Measurements from ENCODE around the gene CTNNA2. TPM values are rescaled to one million over a fixed set of nuclear protein-coding genes. Genes with fewer than 3 reads are reported as not detected.

Gene CTNNA2
- total and polyA plus RNA-seq, 9 of the 15 experiments (the other 6 are each of a cell fraction or from before 2014, with no cell fraction given): 0.03 to 0.40 (median 0.15) TPM

DNA sequence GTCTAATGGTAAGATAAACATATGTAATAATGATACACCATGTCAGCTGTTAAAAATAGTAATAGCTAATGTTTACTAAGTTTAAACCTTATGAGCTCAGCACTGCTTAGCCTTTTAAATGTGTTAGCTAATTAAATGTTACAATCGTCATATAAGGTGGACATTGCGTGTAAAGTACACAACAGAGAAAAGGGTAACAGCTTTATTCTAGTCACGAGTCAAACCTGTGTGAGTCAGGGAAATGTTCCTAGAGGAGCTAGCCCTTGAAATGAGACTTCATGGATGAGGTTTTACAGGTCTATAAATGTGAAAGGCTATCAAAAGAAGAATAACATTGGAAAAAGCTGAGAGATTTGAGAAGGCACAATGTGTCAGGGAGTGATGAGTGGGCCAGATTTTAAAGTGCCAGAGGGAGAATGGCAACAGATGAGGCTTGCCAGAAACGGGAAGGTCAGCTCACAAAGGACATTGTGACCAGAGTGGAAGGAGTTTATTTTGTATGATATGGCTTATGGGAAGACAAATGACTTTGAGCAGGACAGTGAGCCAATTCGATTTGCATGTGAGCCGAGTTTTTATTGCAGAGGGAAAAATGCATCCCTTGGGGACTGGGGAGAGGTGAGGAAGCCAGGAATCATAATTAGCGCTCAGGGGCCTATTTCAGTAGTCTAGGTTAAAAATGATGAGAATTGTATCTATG lies 276.3 kb downstream of the CTNNA2 start:
- Histone ChIP-seq H3K79me2 (ENCODE audit: control insufficient read depth, insufficient read depth, low read length) (no peaks in the 10 kb centered on the region), H3K9me1 (ENCODE audit: control insufficient read depth, insufficient read depth, low read length) (no peaks in the 10 kb centered on the region), H3K4me3 (no peak overlapping the region), H4K20me1 (replicated peaks; ENCODE audit: control insufficient read depth, insufficient read depth, low read length) (no peaks in the 10 kb centered on the region), H3K27ac (ENCODE audit: extremely low read depth, low read depth, low read length) (no peak overlapping the region), H3K4me1 (replicated peaks in 1 of 2; ENCODE audit: control insufficient read depth in 2 of 2, insufficient read depth in 2 of 2, low read length in 2 of 2) (no peaks in the 10 kb centered on the region), H3K27me3 (ENCODE audit: control insufficient read depth in 2 of 2, insufficient read depth in 2 of 2, low read length in 2 of 2) (no peaks in the 10 kb centered on the region), H3K9ac (ENCODE audit: insufficient read depth in 1 of 2, low read depth in 2 of 2, low read length in 2 of 2) (no peak overlapping the region), H3K36me3 (ENCODE audit: control insufficient read depth, insufficient read depth, low read length) (no peaks in the 10 kb centered on the region), H3K9me3 (replicated peaks; ENCODE audit: control insufficient read depth, insufficient read depth, low read depth, low read length) (peaks cover 1% of the 10 kb centered on the region; the same call in 1 of the 2 replicates), H2AFZ (ENCODE audit: low read depth, low read length) (no peak overlapping the region), H3K4me2 (ENCODE audit: insufficient read depth, low read length) (no peak overlapping the region)
- 0% methylated on average over 7 of the region's 7 CpGs for WGBS (ENCODE audit: insufficient coverage, low coverage, missing lambda C conversion rate)
- in situ Hi-C loops (cut with MboI): no loop called here
- ChIA-PET POLR2A (interaction anchor here (0.7 kb wide), 1 partner anchor 58 kb away, joined by 4 read pairs; no protein-coding TSS in a partner anchor), CTCF (ENCODE audit: low intra/inter-chr PET ratio) (no interaction called here)
- FAIRE-seq (no peak), DNase-seq (ENCODE audit: extremely low read depth in 1 of 4, low spot score in 3 of 4) (no peak), ATAC-seq (no peak)
- BruUV-seq (replicated peaks): no TSS peak
- intact Hi-C loops (cut with micrococcal nuclease): no loop called here
- TF ChIP-seq MLLT1 (IDR thresholded peaks at IDR 0.05) (no peak), CAMTA2 (CRISPR knock-in tag; conservative IDR thresholded peaks at IDR 0.05) (no peak), STAT5A (IDR thresholded peaks at IDR 0.05; ENCODE audit: borderline replicate concordance, low read length) (no peak), HDAC2 (IDR thresholded peaks at IDR 0.05) (no peak), SMARCA5 (IDR thresholded peaks at IDR 0.05) (no peak), NR4A1 (CRISPR knock-in tag; IDR thresholded peaks at IDR 0.05) (no peak), NR4A1 (tag; IDR thresholded peaks at IDR 0.05) (no peak), NCOA2 (IDR thresholded peaks at IDR 0.05; ENCODE audit: partially characterized antibody in 2 of 2) (no peak), SNRNP70 (optimal IDR thresholded peaks at IDR 0.05; ENCODE audit: low read depth, low read length) (no peak), E2F5 (CRISPR knock-in tag; IDR thresholded peaks at IDR 0.05) (no peak), GABPB1 (CRISPR knock-in tag; IDR thresholded peaks at IDR 0.05) (no peak)
- TF ChIP-seq, protein P1, sequence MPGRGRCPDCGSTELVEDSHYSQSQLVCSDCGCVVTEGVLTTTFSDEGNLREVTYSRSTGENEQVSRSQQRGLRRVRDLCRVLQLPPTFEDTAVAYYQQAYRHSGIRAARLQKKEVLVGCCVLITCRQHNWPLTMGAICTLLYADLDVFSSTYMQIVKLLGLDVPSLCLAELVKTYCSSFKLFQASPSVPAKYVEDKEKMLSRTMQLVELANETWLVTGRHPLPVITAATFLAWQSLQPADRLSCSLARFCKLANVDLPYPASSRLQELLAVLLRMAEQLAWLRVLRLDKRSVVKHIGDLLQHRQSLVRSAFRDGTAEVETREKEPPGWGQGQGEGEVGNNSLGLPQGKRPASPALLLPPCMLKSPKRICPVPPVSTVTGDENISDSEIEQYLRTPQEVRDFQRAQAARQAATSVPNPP (IDR thresholded peaks at IDR 0.05; ENCODE audit: borderline replicate concordance, insufficient read depth, insufficient read length): no peak
- TF ChIP-seq, protein P2, sequence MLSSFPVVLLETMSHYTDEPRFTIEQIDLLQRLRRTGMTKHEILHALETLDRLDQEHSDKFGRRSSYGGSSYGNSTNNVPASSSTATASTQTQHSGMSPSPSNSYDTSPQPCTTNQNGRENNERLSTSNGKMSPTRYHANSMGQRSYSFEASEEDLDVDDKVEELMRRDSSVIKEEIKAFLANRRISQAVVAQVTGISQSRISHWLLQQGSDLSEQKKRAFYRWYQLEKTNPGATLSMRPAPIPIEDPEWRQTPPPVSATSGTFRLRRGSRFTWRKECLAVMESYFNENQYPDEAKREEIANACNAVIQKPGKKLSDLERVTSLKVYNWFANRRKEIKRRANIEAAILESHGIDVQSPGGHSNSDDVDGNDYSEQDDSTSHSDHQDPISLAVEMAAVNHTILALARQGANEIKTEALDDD (IDR thresholded peaks at IDR 0.05): no peak

Measured in K562 (cell line).